ENCODE results near the gene GTF2E1. TPM values are rescaled to one million over a fixed set of nuclear protein-coding genes. Genes with fewer than 3 reads are reported as not detected.
A peak's percentile ranks its signal among the peaks of the same experiment; 100 is the strongest.

Gene GTF2E1
- total and polyA plus RNA-seq, 9 of the 15 experiments (the other 6 are each of a cell fraction or from before 2014, with no cell fraction given), result 12.9 to 23.5 (median 15.4) TPM

DNA sequence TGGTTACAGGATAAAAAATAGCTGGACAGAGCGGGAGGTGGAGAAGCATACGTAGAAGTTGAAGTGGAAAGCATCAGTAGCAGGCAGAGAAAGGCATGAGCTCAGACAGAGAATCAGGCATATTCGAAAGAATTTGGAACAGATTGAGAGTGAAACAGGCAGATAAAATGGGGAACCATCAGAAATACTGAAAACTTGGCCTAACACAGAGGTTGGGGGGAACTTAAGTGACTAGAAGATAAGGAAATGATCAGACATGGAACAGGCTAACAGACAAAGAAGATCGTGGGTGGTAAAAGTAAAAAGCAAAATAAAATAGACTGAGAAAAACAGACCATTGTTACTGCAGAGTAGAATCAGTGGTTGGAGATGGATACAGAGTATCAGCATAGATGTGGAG is 32.9 kb downstream of the GTF2E1 start:
- intact Hi-C loops (cut with micrococcal nuclease) (no loop called here), in situ Hi-C loops (cut with MboI) (no loop called here)
- BruUV-seq (replicated peaks), result no TSS peak
- Histone ChIP-seq H3K27me3 (ENCODE audit: control insufficient read depth in 2 of 2, insufficient read depth in 2 of 2, low read length in 2 of 2) (no peaks in the 10 kb centered on the region), H3K27ac (ENCODE audit: extremely low read depth, low read depth, low read length) (no peak overlapping the region), H3K36me3 (ENCODE audit: control insufficient read depth, insufficient read depth, low read length) (peaks cover 56% of the 10 kb centered on the region; the same call in 2 of the 3 replicates), H3K4me3 (no peak overlapping the region), H3K9me3 (replicated peaks; ENCODE audit: control insufficient read depth, insufficient read depth, low read depth, low read length) (no peaks in the 10 kb centered on the region), H3K79me2 (ENCODE audit: control insufficient read depth, insufficient read depth, low read length) (no peaks in the 10 kb centered on the region; the same call in 2 of the 3 replicates), H4K20me1 (replicated peaks; ENCODE audit: control insufficient read depth, insufficient read depth, low read length) (no peaks in the 10 kb centered on the region), H3K4me2 (ENCODE audit: insufficient read depth, low read length) (no peak overlapping the region), H2AFZ (ENCODE audit: low read depth, low read length) (no peak overlapping the region), H3K9ac (ENCODE audit: insufficient read depth in 1 of 2, low read depth in 2 of 2, low read length in 2 of 2) (no peak overlapping the region), H3K9me1 (ENCODE audit: control insufficient read depth, insufficient read depth, low read length) (no peaks in the 10 kb centered on the region), H3K4me1 (replicated peaks in 1 of 2; ENCODE audit: control insufficient read depth in 2 of 2, insufficient read depth in 2 of 2, low read length in 2 of 2) (peaks cover 0 to 6% of the 10 kb centered on the region in 2 experiments; a peak in 2 of 5 replicates)
- WGBS (ENCODE audit: insufficient coverage, low coverage, missing lambda C conversion rate), result 54% methylated on average over 3 of the region's 4 CpGs
- FAIRE-seq, result no peak
- ChIA-PET CTCF (ENCODE audit: low intra/inter-chr PET ratio) (no interaction called here), POLR2A (no interaction called here)
- ATAC-seq, result no peak
- TF ChIP-seq MEIS2 (IDR thresholded peaks at IDR 0.05; ENCODE audit: partially characterized antibody) (no peak), CBFA2T3 (IDR thresholded peaks at IDR 0.05) (0 out of 2 replicates have a peak, but pooled peaks have one; percentile 19)
- no peak for DNase-seq (ENCODE audit: extremely low read depth in 1 of 4, low spot score in 3 of 4)

- H2AFZ ChIP-seq (ENCODE audit: low read depth, low read length), result no peak overlapping the region
- WGBS (ENCODE audit: insufficient coverage, low coverage, missing lambda C conversion rate), result 85% methylated on average over 3 of the region's 3 CpGs
- POLR2A ChIA-PET, result no interaction called here
- no peak for FAIRE-seq
- BruUV-seq (replicated peaks), result no TSS peak
- H4K20me1 ChIP-seq (replicated peaks; ENCODE audit: control insufficient read depth, insufficient read depth, low read length), result no peaks in the 10 kb centered on the region
- peaks cover 46% of the 10 kb centered on the region; the same call in 2 of the 3 replicates for H3K36me3 ChIP-seq (ENCODE audit: control insufficient read depth, insufficient read depth, low read length)
- in situ Hi-C loops (cut with MboI) (no loop called here), intact Hi-C loops (cut with micrococcal nuclease) (no loop called here)
- TF ChIP-seq ZBTB2 (IDR thresholded peaks at IDR 0.05) (no peak), SMARCC2 (IDR thresholded peaks at IDR 0.05; ENCODE audit: low read depth) (no peak), FIP1L1 (IDR thresholded peaks at IDR 0.05; ENCODE audit: low read depth, low read length, poor library complexity, severe bottlenecking) (no peak)
- DNase-seq (ENCODE audit: extremely low read depth in 1 of 4, low spot score in 3 of 4), result no peak
- H3K9me1 ChIP-seq (ENCODE audit: control insufficient read depth, insufficient read depth, low read length), result no peaks in the 10 kb centered on the region
- H3K27me3 ChIP-seq (ENCODE audit: control insufficient read depth in 2 of 2, insufficient read depth in 2 of 2, low read length in 2 of 2), result no peaks in the 10 kb centered on the region
- H3K4me3 ChIP-seq, result no peak overlapping the region
- peaks cover 0 to 6% of the 10 kb centered on the region in 2 experiments; a peak in 2 of 5 replicates for H3K4me1 ChIP-seq (replicated peaks in 1 of 2; ENCODE audit: control insufficient read depth in 2 of 2, insufficient read depth in 2 of 2, low read length in 2 of 2)
- CTCF ChIA-PET (ENCODE audit: low intra/inter-chr PET ratio), result no interaction called here
- H3K9me3 ChIP-seq (replicated peaks; ENCODE audit: control insufficient read depth, insufficient read depth, low read depth, low read length), result no peaks in the 10 kb centered on the region
- no peak overlapping the region for H3K9ac ChIP-seq (ENCODE audit: insufficient read depth in 1 of 2, low read depth in 2 of 2, low read length in 2 of 2)
- no peak overlapping the region for H3K27ac ChIP-seq (ENCODE audit: extremely low read depth, low read depth, low read length)
- H3K4me2 ChIP-seq (ENCODE audit: insufficient read depth, low read length), result no peak overlapping the region
- no peaks in the 10 kb centered on the region for H3K79me2 ChIP-seq (ENCODE audit: control insufficient read depth, insufficient read depth, low read length)
- no peak for ATAC-seq
These were observed 36.2 kb downstream of the GTF2E1 start for GRCh38 chr3:120778776-120779175.
